Transverse colon (tissue), 4 donors: ENCODE data around the gene KCNAB2. TPM values are rescaled to one million over a fixed set of nuclear protein-coding genes. Genes with fewer than 3 reads are reported as not detected.

ENCODE experiments used
- DNase-seq: peaks from one replicate; pipeline ENCODE4 v3.0.0-alpha.2; 2019
- H3K27ac ChIP-seq, 4 donors: fragments of 200-600 bp; sonication (generic); 2 replicates each; pipeline ENCODE4 v1.5.1; 2016 to 2018; ENCODE audit warnings: inconsistent platforms in 4 of 4
- H3K27me3 ChIP-seq: fragments of 200-600 bp; sonication (generic); 2 replicates; pipeline ENCODE4 v1.5.1; 2017; ENCODE audit warnings: inconsistent platforms
- H3K36me3 ChIP-seq, 4 donors: fragments of 200-600 bp; sonication (generic); 2 replicates each; pipeline ENCODE4 v1.5.1; 2017 to 2019; ENCODE audit warnings: inconsistent platforms in 4 of 4
- H3K4me1 ChIP-seq, 4 donors: fragments of 200-600 bp; sonication (generic); 2 replicates each; pipeline ENCODE4 v1.5.1; 2017 to 2020; ENCODE audit warnings: inconsistent platforms in 4 of 4
- H3K4me3 ChIP-seq, 4 donors: fragments of 200-600 bp; sonication (generic); 1 replicate in 1 of 4; 2 replicates in 3 of 4; pipeline versions ENCODE4 v1.5.1 to v1.6.1; 2017 to 2019; ENCODE audit warnings: inconsistent platforms in 4 of 4
- H3K9me3 ChIP-seq, 2 donors: fragments of 200-600 bp; sonication (generic); 2 replicates each; pipeline ENCODE4 v1.5.1; 2017 to 2019; ENCODE audit warnings: inconsistent platforms in 2 of 2
- CTCF ChIP-seq, 5 experiments: fragments of 200-600 bp in 3 of 5; fragments of 450-650 bp in 2 of 5; sonication (generic) in 3 of 5; IDR thresholded peaks; 1 replicate in 2 of 5; 2 replicates in 3 of 5; pipeline ENCODE4 v1.5.1; 2016 to 2017; ENCODE audit warnings: antibody characterized with exemption in 5 of 5, inconsistent platforms in 3 of 5, mild to moderate bottlenecking in 2 of 5, moderate library complexity in 1 of 5
- EP300 ChIP-seq: sonication (generic); formaldehyde crosslinking; IDR thresholded peaks from one replicate; pipeline ENCODE4 v1.6.1; 2017; ENCODE audit warnings: antibody characterized with exemption, low read depth
- POLR2A ChIP-seq: fragments of 450-650 bp; IDR thresholded peaks from one replicate; pipeline ENCODE4 v1.6.1; 2016; ENCODE audit warnings: antibody characterized with exemption, mild to moderate bottlenecking, moderate library complexity
- POLR2AphosphoS5 ChIP-seq, 3 donors: sonication (generic); formaldehyde crosslinking; IDR thresholded peaks; one replicate each; pipeline ENCODE4 v1.6.1; 2016; ENCODE audit warnings: antibody characterized with exemption in 3 of 3
- WGBS, 2 donors: methylation state at CpG; one replicate each; pipeline ENCODE4 v1.1.5; 2018; ENCODE audit warnings: low coverage in 1 of 2; 5-methylcytosine and 5-hydroxymethylcytosine counted together
- in situ Hi-C, 4 donors: fragments of 200-750 bp; cut with MboI; loops; one replicate each; pipeline versions ENCODE4 v1.15.0 to v1.15.1; 2017; ENCODE audit warnings: low sequenced_read_pairs in 3 of 4, low pct_ligation_motif_present in 1 of 4, low pct_unique_long_range_greater_than_20kb in 1 of 4
- intact Hi-C: fragments of 100-400 bp; cut with DNase I; formaldehyde crosslinking; loops from one replicate; pipeline ENCODE4 v1.15.1; 2023; ENCODE audit warnings: low total_unique reads
- total RNA-seq, 4 donors: library from RNA; depleted of rRNA; stranded (reverse); fragments of >200 nt; gene quantifications; one replicate each; pipeline ENCODE4 v1.1.0, GENCODE V29; 2016

KCNAB2 gene
- total RNA-seq, 4 donors from 2014 or later, result 1.00 to 25.4 (median 7.9) TPM

- TF ChIP-seq POLR2AphosphoS5 (IDR thresholded peaks at IDR 0.05) (no peak), EP300 (no peak), CTCF (IDR thresholded peaks at IDR 0.05) (no peak), POLR2A (no peak)
- intact Hi-C loops, result no loop called here
- 50 to 86% methylated on average over 1 to 9 of the region's 9 CpGs for WGBS, 2 donors
- no peak for DNase-seq
- Histone ChIP-seq H3K9me3 (no peaks in the 10 kb centered on the region), H3K36me3 (no peaks in the 10 kb centered on the region), H3K27me3 (no peaks in the 10 kb centered on the region), H3K4me1 (no peaks in the 10 kb centered on the region), H3K4me3 (no peak overlapping the region), H3K27ac (no peak overlapping the region)
- in situ Hi-C loops, result no loop called here
Measured at GRCh38 chr1:6070450-6070974, 24.8 kb downstream of the KCNAB2 start.

- in situ Hi-C loops, result no loop called here
- no peak for TF ChIP-seq CTCF (IDR thresholded peaks at IDR 0.05)
- no peak for TF ChIP-seq EP300
- TF ChIP-seq POLR2A, result no peak
- TF ChIP-seq POLR2AphosphoS5 (IDR thresholded peaks at IDR 0.05), result no peak
- Histone ChIP-seq H3K4me3 (no peak overlapping the region), H3K27me3 (no peaks in the 10 kb centered on the region), H3K27ac (no peak overlapping the region), H3K4me1 (no peaks in the 10 kb centered on the region), H3K36me3 (no peaks in the 10 kb centered on the region), H3K9me3 (no peaks in the 10 kb centered on the region)
- intact Hi-C loops, result no loop called here
- DNase-seq, result no peak
- 81% methylated on average over 13 of the region's 13 CpGs; no CpG with 5 or more reads in 1 of the 2 donors for WGBS, 2 donors
Measured at GRCh38 chr1:6071219-6071618, 25.5 kb downstream of the KCNAB2 start.

GRCh38 chr1:6072774-6073479 is 27.2 kb downstream of the KCNAB2 start:
- H3K36me3 ChIP-seq, result no peaks in the 10 kb centered on the region
- 93% methylated on average over 16 of the region's 17 CpGs; no CpG with 5 or more reads in 1 of the 2 donors for WGBS, 2 donors
- DNase-seq, result no peak
- no peaks in the 10 kb centered on the region for H3K9me3 ChIP-seq
- H3K4me1 ChIP-seq, result no peaks in the 10 kb centered on the region
- intact Hi-C loops, result no loop called here
- no peak for TF ChIP-seq POLR2A
- no peaks in the 10 kb centered on the region for H3K27me3 ChIP-seq
- H3K4me3 ChIP-seq, result no peak overlapping the region
- H3K27ac ChIP-seq, result no peak overlapping the region
- in situ Hi-C loops, result no loop called here

GRCh38 chr1:6073480-6074053 is 27.9 kb downstream of the KCNAB2 start:
- H3K36me3 ChIP-seq, result no peaks in the 10 kb centered on the region
- no peak overlapping the region for H3K27ac ChIP-seq
- no peaks in the 10 kb centered on the region for H3K4me1 ChIP-seq
- no peak for DNase-seq
- H3K4me3 ChIP-seq, result no peak overlapping the region
- in situ Hi-C loops, result no loop called here
- intact Hi-C loops, result no loop called here
- 92% methylated on average over 15 of the region's 15 CpGs; no CpG with 5 or more reads in 1 of the 2 donors for WGBS, 2 donors
- H3K27me3 ChIP-seq, result no peaks in the 10 kb centered on the region
- TF ChIP-seq POLR2A (no peak), POLR2AphosphoS5 (IDR thresholded peaks at IDR 0.05) (no peak), EP300 (no peak), CTCF (IDR thresholded peaks at IDR 0.05) (no peak)
- H3K9me3 ChIP-seq, result no peaks in the 10 kb centered on the region
